Activated naive CD8-positive, alpha-beta T cell (primary cell): Measurements from ENCODE around the gene AGAP1.

Experiments used
- H3K27ac Mint-ChIP-seq: one replicate; pipeline ENCODE4 v1.8.0; 2021; ENCODE audit warnings: mixed read lengths
- H3K27me3 Mint-ChIP-seq: one replicate; pipeline ENCODE4 v1.8.0; 2021; ENCODE audit warnings: mixed read lengths
- H3K36me3 Mint-ChIP-seq: one replicate; pipeline ENCODE4 v1.8.0; 2021; ENCODE audit warnings: mixed read lengths
- H3K4me1 Mint-ChIP-seq: one replicate; pipeline ENCODE4 v1.8.0; 2021; ENCODE audit warnings: low read depth, mixed read lengths
- H3K4me3 Mint-ChIP-seq: one replicate; pipeline ENCODE4 v1.8.0; 2021; ENCODE audit warnings: mild to moderate bottlenecking, mixed read lengths
- H3K9me3 Mint-ChIP-seq: one replicate; pipeline ENCODE4 v1.8.0; 2021; ENCODE audit warnings: low read depth, mixed read lengths

AGAP1 gene

GRCh38 chr2:235669983-235670962 is 176.4 kb downstream of the AGAP1 start:
- no peaks in the 10 kb centered on the region for H3K36me3 Mint-ChIP-seq
- H3K27me3 Mint-ChIP-seq: peaks cover 37% of the 10 kb centered on the region
- no peak overlapping the region for H3K4me3 Mint-ChIP-seq
- H3K4me1 Mint-ChIP-seq: peaks cover 14% of the 10 kb centered on the region
- H3K27ac Mint-ChIP-seq: no peak overlapping the region
- no peaks in the 10 kb centered on the region for H3K9me3 Mint-ChIP-seq

- peak overlapping the region; percentile 64 for H3K4me3 Mint-ChIP-seq
- peaks cover 10% of the 10 kb centered on the region for H3K4me1 Mint-ChIP-seq
- H3K9me3 Mint-ChIP-seq: no peaks in the 10 kb centered on the region
- no peaks in the 10 kb centered on the region for H3K36me3 Mint-ChIP-seq
- no peak overlapping the region for H3K27ac Mint-ChIP-seq
- H3K27me3 Mint-ChIP-seq: peaks cover 32% of the 10 kb centered on the region
Measured at GRCh38 chr2:235670974-235671787, 177.3 kb downstream of the AGAP1 start.

- Mint-ChIP-seq H3K27me3 (peaks cover 25% of the 10 kb centered on the region), H3K4me3 (no peak overlapping the region), H3K9me3 (no peaks in the 10 kb centered on the region), H3K4me1 (peaks cover 10% of the 10 kb centered on the region), H3K36me3 (no peaks in the 10 kb centered on the region), H3K27ac (no peak overlapping the region)
Measured at GRCh38 chr2:235672720-235673119, 178.9 kb downstream of the AGAP1 start.

- H3K36me3 Mint-ChIP-seq: no peaks in the 10 kb centered on the region
- no peak overlapping the region for H3K27ac Mint-ChIP-seq
- H3K4me3 Mint-ChIP-seq: no peak overlapping the region
- H3K9me3 Mint-ChIP-seq: no peaks in the 10 kb centered on the region
- H3K4me1 Mint-ChIP-seq: peaks cover 3% of the 10 kb centered on the region
- H3K27me3 Mint-ChIP-seq: peaks cover 14% of the 10 kb centered on the region
Measured at GRCh38 chr2:235674146-235674545, 180.3 kb downstream of the AGAP1 start.

GRCh38 chr2:235674812-235675211 is 181.0 kb downstream of the AGAP1 start:
- no peak overlapping the region for H3K4me3 Mint-ChIP-seq
- peaks cover 14% of the 10 kb centered on the region for H3K27me3 Mint-ChIP-seq
- H3K27ac Mint-ChIP-seq: no peak overlapping the region
- H3K9me3 Mint-ChIP-seq: no peaks in the 10 kb centered on the region
- H3K36me3 Mint-ChIP-seq: no peaks in the 10 kb centered on the region
- peaks cover 2% of the 10 kb centered on the region for H3K4me1 Mint-ChIP-seq

- no peak overlapping the region for H3K4me3 Mint-ChIP-seq
- peaks cover 2% of the 10 kb centered on the region for H3K4me1 Mint-ChIP-seq
- no peaks in the 10 kb centered on the region for H3K36me3 Mint-ChIP-seq
- H3K27me3 Mint-ChIP-seq: peaks cover 14% of the 10 kb centered on the region
- no peaks in the 10 kb centered on the region for H3K9me3 Mint-ChIP-seq
- H3K27ac Mint-ChIP-seq: no peak overlapping the region
Measured at GRCh38 chr2:235675678-235676535, 182.1 kb downstream of the AGAP1 start.

- no peak overlapping the region for H3K27ac Mint-ChIP-seq
- H3K4me3 Mint-ChIP-seq: no peak overlapping the region
- H3K36me3 Mint-ChIP-seq: no peaks in the 10 kb centered on the region
- no peaks in the 10 kb centered on the region for H3K9me3 Mint-ChIP-seq
- H3K27me3 Mint-ChIP-seq: peaks cover 13% of the 10 kb centered on the region
- peaks cover under 1% of the 10 kb centered on the region for H3K4me1 Mint-ChIP-seq
Measured at GRCh38 chr2:235676536-235676799, 182.6 kb downstream of the AGAP1 start.

GRCh38 chr2:235677276-235677788 is 183.5 kb downstream of the AGAP1 start:
- no peaks in the 10 kb centered on the region for H3K36me3 Mint-ChIP-seq
- no peak overlapping the region for H3K4me3 Mint-ChIP-seq
- H3K27me3 Mint-ChIP-seq: peaks cover 6% of the 10 kb centered on the region
- H3K9me3 Mint-ChIP-seq: no peaks in the 10 kb centered on the region
- H3K27ac Mint-ChIP-seq: no peak overlapping the region
- H3K4me1 Mint-ChIP-seq: no peaks in the 10 kb centered on the region

- no peaks in the 10 kb centered on the region for H3K36me3 Mint-ChIP-seq
- H3K27ac Mint-ChIP-seq: no peak overlapping the region
- H3K9me3 Mint-ChIP-seq: no peaks in the 10 kb centered on the region
- H3K4me3 Mint-ChIP-seq: no peak overlapping the region
- H3K27me3 Mint-ChIP-seq: peaks cover 2% of the 10 kb centered on the region
- no peaks in the 10 kb centered on the region for H3K4me1 Mint-ChIP-seq
Measured at GRCh38 chr2:235677937-235678336, 184.1 kb downstream of the AGAP1 start.

- Mint-ChIP-seq H3K4me3 (no peak overlapping the region), H3K27ac (no peak overlapping the region), H3K27me3 (peaks cover 2% of the 10 kb centered on the region)
Measured at GRCh38 chr2:235678712-235679111, 184.9 kb downstream of the AGAP1 start.

GRCh38 chr2:235679471-235679870 is 185.6 kb downstream of the AGAP1 start:
- Mint-ChIP-seq H3K36me3 (no peaks in the 10 kb centered on the region), H3K4me3 (no peak overlapping the region), H3K27ac (no peak overlapping the region), H3K9me3 (no peaks in the 10 kb centered on the region), H3K4me1 (no peaks in the 10 kb centered on the region), H3K27me3 (no peaks in the 10 kb centered on the region)

More at GRCh38 chr2:235678712-235679111, 184.9 kb downstream of the AGAP1 start:
- Mint-ChIP-seq H3K36me3 (no peaks in the 10 kb centered on the region), H3K9me3 (no peaks in the 10 kb centered on the region), H3K4me1 (no peaks in the 10 kb centered on the region)

- Mint-ChIP-seq H3K9me3 (no peaks in the 10 kb centered on the region), H3K36me3 (no peaks in the 10 kb centered on the region), H3K27ac (no peak overlapping the region), H3K27me3 (peaks cover 2% of the 10 kb centered on the region), H3K4me1 (no peaks in the 10 kb centered on the region), H3K4me3 (no peak overlapping the region)
Measured at GRCh38 chr2:235685024-235685721, 191.3 kb downstream of the AGAP1 start.

- Mint-ChIP-seq H3K36me3 (no peaks in the 10 kb centered on the region), H3K9me3 (no peaks in the 10 kb centered on the region), H3K4me3 (no peak overlapping the region), H3K4me1 (no peaks in the 10 kb centered on the region), H3K27me3 (peaks cover 2% of the 10 kb centered on the region), H3K27ac (no peak overlapping the region)
Measured at GRCh38 chr2:235688511-235689426, 194.9 kb downstream of the AGAP1 start.
